NCI-H2196 treated with DMSO at 0.1 percent for 48 hours (cell line): ENCODE results near the gene RSKR.
"Not testable (repeated sequence)": the region's sequence is repeated elsewhere in the genome, so short reads cannot be mapped to it uniquely, and the experiment has no call there.

ENCODE experiments used
- DNase-seq: peaks from one replicate; lab custom pipeline; 2025; ENCODE audit not compliant: unreplicated experiment; lab: John Stamatoyannopoulos, UW

The RSKR gene, protein sequence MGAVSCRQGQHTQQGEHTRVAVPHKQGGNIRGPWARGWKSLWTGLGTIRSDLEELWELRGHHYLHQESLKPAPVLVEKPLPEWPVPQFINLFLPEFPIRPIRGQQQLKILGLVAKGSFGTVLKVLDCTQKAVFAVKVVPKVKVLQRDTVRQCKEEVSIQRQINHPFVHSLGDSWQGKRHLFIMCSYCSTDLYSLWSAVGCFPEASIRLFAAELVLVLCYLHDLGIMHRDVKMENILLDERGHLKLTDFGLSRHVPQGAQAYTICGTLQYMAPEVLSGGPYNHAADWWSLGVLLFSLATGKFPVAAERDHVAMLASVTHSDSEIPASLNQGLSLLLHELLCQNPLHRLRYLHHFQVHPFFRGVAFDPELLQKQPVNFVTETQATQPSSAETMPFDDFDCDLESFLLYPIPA

DNA sequence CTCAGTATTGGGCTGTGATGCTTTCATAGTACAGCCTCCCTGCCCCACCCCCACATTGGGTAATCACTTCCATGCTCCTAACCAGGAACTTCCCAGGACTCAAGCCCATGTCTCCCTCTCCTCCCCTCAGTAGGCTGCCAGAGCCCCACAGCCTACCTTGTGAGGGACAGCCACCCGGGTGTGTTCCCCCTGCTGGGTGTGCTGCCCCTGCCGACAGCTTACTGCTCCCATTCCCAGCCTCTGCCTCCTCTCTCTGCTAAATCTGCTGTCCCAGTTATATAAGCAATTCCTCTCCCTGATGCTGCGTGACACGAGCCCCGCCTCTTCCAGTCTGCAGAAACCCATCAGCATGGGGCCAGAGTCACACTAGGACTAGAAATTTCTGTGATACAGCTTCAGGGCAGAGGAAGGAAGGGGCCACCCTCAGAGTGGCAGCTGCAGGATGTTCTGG lies at the start of gene RSKR:
RSKR (minus strand) TSS at position 255 of the 451 bp plus-strand sequence; CDS start at position 231, 24 bp downstream.
- DNase-seq = no peak

DNA sequence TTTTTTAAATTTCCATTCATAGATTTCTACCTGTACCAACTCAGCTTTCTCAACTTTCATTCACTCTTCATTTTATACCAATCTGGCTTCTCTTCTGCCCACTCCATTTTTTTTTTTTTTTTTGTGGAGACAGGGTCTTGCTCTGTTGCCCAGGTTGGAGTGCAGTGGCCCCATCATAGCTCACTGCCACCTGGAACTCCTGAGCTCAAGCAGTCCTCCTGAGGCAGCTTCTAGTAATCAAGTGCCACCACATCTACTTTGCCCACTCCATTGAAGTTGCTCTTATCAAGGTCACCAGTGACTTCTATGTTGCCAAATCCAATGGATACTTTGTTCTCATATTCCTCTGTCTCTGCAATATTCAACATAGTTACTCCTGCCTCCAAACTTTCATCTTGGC lies 49.7 kb upstream of the RSKR start:
- no peak for DNase-seq

DNA sequence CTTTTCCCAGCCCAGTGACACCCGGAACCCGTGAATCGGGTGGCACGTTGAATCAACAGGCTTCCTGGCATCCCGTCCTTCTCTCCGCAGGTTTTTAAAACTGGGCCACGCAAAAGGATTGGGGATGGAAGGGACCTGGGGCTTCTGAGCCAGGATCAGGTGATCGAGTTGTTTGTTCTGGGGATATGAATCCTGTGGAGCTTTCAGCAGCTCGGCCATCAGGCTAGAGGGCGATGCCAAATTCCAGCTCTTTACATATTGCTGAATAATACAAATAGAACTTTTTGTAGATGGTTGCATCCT lies 48.5 kb upstream of the RSKR start:
- DNase-seq = no peak

DNA sequence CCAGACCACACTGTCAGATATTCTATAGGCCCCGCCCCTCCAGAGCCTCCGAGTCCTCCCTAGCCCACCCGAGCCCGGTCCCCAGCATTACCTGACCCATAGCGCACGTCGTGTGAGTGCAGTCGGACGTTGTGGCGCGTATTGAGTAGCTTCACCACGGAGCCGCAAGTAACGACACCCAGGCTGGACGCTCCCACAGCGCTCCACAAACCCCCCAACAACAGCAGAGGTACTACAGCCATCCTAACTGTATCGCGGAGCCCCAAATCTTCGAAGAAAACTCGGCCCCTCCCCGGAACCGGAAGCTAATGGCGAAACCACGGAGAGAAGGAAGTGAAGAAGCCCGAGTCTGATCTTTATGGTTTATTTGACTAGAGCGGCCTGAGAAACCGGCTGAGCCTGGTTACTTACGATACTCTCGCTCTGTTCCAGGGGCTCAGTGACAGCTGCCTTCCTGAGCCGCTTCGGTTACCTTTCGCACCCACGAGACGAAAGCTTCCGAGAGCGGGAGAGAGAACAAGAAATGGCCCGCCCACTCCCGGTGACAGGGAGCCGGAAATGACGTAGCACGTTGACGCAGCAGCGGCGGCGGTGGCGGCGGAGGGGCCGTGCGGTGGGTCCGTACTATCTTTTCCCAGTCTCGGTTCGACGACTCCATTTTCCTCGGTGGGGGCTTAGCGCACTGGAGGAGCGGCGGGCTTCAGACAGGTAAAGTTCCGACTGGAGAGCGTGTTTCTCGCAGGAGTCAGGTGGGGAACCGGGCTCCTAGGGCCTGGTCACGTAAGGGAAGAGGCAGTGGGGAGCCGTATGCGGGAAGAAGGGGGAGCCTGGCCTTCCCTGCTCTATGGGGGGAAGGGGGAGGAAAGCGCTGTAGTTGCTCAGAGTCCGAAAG lies 47.9 kb upstream of the RSKR start, which contains the start of the genes SDF2 and SUPT6H:
SDF2 (minus strand) TSS at position 272 of the 892 bp plus-strand sequence; CDS start at position 242, 30 bp downstream.
SUPT6H (plus strand) TSS at position 571 of the 892 bp plus-strand sequence. CDS start 11,197 bp downstream, outside the sequence.
- DNase-seq = peak; percentile 70

DNA sequence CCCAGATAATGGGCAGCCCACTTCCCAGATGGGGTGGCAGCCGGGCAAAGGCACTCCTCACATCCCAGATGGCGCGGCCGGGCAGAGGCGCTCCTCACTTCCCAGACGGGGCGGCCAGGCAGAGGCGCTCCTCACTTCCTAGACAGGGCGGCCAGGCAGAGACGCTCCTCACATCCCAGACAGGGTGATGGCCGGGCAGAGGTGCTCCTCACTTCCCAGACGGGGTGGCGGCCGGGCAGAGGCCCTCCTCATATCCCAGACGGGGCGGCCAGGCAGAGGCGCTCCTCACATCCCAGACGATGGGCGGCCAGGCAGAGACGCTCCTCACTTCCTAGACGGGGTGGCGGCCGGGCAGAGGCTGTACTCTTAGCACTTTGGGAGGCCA lies 45.5 kb upstream of the RSKR start:
- DNase-seq = not testable (repeated sequence)

DNA sequence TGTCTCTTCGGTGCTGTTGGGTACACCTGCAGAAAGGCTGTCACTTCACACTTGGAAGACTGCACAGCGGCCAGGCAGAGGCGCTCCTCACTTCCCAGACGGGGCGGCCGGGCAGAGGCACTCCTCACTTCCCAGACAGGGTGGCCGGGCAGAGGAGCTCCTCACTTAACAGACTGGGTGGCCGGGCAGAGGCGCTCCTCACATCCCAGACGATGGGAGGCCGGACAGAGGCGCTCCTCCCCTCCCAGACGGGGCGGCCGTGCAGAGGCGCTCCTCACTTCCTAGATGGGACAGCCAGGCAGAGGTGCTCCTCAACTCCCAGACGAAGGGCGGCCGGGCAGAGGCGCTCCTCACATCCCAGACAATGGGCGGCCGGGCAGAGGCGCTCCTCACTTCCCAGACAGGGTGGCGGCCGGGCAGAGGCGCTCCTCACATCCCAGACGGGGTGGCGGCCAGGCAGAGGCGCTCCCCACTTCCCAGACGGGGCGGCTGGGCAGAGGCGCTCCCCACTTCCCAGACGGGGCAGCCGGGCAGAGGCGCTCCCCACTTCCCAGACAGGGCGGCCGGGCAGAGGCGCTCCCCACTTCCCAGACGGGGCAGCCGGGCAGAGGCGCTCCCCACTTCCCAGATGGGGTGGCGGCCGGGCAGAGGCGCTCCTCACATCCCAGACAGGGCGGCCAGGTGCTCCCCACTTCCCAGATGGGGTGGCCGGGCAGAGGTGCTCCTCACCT lies 44.9 kb upstream of the RSKR start:
- DNase-seq = not testable (repeated sequence)

DNA sequence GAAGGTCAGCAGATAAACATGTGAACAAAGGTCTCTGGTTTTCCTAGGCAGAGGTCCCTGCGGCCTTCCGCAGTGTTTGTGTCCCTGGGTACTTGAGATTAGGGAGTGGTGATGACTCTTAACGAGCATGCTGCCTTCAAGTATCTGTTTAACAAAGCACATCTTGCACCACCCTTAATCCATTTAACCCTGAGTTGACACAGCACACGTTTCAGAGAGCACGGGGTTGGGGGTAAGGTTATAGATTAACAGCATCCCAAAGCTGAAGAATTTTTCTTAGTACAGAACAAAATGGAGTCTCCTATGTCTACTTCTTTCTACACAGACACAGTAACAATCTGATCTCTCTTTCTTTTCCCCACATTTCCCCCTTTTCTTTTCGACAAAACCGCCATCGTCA lies 44.4 kb upstream of the RSKR start:
- not testable (repeated sequence) for DNase-seq

DNA sequence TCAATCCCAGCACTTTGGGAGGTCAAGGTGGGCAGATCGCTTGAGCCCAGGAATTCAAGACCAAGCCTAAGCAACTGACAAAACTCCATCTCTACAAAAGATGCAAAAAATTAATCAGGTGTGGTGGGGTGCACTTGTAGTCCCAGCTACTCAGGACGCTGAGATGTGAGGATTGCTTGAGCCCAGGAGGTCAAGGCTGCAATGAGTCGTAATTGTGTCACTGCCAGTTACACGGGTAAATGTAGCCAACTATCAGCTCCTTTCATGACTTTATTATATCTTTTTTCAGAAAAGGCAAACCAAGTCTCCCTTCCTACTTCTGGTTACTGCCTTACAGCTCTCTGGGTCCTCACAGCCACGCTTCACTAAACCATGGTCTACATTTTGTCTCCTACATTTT lies 43.8 kb upstream of the RSKR start:
- no peak for DNase-seq

DNA sequence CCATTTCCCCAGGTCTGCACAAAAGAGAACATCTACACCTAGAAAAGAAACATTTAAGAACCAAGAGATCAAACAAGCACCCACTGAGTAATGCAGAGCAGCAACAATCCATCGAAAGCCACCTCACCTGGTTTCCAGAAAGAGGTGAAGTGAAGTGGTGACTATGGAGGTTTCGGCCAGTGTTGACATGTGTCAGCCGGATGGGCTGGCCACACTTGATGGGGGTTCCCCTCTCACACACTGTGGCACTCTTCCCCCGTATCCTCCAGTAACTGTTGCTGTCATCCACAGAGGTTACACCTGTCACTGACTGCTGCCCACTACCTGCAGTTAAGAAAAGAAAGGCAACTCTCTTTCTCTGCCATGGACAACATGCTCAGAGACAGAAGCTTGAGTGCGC lies 41.2 kb upstream of the RSKR start:
- DNase-seq = no peak

DNA sequence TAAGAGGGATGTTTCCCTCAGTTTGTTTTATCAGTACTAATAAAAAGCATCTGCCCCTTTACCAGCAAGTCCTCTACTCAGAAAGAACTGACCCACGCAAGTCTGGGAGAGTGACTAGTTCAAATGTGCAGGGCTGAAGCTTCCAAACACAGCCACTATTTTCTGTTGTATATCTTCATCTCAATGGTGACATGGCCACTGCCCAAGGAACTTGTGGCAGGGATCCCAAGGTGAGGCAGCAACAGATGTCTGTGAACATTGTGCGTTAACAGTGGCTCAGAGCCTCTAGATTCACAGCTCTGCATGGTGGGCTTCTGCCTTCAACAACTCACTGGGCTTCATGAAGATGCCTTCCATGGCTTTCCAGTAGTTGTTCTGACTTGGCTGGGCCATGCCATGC lies 34.7 kb upstream of the RSKR start:
- DNase-seq = no peak

DNA sequence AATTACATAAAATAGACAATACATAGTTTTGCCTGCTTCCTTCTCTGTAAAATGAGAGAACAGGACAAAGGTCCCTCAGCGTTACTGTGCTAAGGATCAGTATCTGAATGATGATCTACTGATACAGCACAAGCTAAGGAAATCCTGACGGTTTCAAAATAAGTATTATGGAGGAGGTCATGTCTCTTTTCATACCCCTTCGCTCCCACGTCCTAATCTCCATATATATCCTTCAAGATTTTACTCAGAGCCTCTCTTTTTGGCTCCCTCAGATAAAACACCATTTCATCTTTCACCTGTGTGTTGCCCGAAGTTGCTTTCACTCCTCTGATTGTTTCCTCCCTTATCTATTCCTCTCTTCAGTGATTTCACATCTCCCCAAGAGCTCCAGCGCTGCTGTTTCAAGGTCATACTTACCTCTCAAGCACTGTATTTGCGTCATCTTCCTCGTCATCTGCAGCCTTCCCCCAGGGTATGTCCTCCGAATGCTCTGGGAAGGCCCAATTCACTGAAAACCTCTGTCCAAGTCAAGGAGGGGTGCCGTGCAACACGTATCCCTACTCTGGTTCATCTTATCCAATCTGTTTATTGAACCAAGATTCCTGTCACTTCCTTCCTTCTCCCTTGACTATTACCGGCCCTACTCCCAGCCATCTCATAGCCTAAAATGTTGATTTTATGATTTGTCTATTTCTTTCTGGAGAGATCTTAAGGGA lies 32.2 kb upstream of the RSKR start:
- no peak for DNase-seq

DNA sequence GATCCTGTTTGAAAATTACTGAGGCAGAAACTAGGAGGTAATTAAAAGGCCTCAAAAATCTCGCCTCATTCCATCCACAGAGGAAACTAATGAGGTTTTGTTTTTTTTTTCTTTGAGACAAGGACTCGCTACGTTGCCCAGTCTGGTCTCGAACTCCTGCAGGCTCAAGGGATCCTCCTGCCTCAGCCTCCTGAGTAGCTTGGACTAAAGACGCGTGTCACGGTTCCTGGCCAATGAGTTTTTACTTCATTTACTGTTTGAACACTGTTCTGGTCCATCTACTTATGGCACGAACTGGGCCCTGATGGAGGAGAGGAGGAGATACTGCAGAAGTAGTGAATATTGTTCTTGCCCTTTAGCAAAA lies 31.6 kb upstream of the RSKR start:
- DNase-seq = no peak

DNA sequence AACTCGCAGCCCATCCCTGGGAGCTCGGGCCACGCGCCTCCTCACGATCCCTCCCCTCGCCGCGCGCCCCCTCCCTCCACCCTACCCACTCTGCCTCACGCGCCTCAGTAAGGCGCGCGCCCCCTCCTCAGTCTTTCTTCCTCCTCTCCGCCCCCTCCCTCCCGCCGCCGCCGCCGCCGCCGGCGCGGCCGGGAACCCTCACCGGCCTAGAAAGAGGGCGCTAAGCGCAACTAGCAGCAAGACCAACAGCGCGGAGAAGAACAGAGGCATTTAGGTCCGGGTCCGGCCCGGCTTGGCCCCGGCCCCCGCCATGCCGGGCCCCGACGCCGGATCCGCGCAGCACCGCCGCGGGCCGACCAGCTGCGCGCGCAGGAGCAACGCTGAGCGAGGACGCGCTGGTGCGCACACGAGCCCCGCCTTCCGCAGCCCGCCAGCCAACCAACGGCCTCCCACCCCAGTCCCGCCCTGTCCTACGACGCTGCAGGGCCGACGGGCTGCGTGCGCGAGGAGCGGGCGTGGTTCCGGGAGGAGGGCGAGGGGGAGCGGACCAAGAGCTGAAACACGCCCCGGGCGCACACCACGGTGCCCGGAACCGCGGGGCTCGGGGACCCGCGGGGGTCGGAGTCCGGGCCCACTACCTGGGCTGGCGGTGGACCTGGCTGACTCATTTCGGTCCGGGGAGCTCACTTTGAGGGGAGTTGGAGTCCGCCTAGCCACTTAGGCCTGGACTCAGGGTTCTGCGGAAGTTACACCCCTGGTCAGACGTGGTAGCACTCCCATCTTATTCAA lies 31.0 kb upstream of the RSKR start, which contains the start of gene BLTP2:
BLTP2 (minus strand) TSS at position 372 of the 789 bp plus-strand sequence; CDS start at position 270, 102 bp downstream.
- peak; percentile 43 for DNase-seq

DNA sequence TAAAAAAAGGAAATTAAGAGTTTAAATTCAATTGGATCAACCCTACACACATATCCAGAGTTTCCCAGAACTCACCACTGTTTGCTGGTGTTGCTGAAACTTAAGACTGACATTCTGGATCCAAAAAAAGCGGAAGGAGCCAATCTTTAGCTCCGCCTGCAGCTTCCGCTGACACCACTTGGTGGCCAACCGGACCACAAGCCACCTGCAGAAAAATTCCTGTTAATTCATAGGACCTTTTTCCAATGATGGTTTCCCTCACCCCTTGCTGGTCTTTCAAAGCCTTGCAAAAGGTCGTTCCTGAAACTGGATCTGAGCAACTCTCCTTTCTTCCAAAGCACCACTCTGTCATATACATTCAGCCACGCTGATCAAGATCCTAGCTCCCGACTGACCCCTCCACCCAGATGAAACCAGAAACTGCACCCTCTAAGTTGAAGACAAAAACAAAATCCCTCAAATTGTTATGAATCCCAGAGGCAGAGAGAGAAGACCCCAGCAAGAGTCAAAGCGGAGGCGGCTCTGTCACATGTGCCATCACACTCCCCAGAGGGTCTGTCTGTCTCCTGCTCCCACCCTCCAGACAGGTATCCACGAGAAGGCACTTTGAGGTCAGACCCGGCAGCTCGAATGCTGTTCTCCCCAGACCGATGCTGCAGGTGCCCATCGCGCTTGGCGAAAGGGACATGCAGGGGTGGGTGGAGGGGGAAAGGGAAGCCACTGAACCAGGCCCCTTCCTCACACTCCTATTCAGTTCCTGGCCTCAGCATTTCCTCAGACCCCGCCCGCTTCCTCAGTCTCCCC lies 30.2 kb upstream of the RSKR start:
- DNase-seq = no peak

DNA sequence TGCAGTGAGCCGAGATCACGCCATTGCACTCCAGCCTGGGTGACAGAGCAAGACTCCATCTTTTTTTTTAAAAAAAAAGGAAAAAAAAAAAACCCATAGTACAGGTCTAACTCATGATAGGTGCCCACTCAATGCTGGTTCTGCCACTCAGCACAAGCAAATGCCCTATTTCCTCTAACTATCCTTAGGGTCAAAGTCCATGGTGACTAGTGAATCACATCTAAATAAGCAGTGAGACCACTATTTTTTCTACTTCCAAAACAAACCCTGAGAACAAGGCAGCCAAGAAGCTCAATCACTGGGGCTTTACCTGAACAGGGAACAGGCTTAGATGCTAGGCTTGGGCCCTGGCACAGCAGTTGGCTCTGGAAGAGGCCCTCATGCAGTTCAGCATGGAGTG lies 27.6 kb upstream of the RSKR start:
- DNase-seq = no peak

DNA sequence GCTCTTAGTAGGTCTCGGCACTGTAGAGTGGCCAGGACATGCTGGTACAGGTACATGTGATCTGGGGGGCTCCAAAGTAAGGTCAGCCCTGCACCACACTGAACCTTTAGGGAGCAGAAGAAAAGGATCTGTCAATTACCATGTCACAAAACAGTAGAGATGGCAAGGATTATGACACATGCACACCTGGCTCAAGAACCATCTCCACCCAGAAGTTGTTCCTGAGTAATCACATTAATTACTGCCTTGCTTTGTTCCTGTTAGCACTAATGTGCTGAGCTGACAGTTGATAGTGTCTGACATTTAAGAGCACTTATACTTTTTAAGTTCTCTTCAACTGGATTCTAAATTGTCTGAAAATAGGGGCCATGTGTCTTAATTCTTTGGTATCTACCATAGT lies 21.5 kb upstream of the RSKR start:
- no peak for DNase-seq

DNA sequence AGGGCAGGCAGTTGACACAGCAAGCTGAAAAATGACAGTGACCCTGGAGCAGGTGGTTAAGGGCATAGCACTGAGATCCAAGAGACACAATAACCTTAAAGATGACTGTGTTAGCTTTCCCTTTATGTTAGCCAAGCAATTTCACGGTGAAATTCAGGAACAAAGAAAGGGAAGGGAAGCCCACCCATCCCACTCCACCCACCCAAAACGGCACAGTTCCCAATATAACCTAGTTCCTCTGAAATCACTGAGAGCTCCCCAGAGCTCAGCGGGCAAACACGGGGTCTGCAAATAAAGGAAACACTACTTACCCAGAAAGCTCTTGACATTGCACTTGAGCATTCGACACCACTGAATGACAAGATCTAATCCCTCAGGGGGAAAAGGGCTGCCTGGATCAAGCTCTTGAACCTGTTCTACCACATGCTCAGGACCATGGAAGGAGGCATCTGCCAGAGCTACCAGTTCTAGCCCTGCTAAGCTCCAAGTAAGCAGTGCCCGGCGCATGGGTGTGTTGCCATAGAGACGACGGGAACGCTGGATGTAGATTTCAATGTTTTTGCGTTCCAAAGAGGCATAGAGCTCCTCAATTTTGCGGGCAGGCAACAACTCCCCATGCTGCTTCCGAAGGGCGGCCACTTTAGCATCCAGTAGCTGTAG lies 20.4 kb upstream of the RSKR start:
- no peak for DNase-seq

DNA sequence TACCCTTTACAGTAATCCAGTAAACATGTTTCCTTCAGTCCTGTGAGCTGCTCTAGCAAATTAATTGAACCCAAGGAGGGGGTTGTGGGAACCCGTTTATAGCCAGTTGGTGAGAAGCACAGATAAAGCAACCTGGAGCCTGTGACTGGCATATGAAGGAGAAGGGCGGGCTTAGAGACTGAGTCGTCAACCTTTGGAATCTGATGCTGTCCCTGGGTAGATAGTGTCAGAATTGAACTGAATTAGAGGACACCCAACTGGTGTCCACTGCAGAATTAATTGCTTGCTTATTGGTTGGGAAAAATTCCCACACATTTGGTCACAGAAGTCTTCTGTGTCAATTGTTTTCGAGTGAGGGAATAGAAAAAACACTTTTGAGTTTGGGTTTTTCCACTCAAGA lies 12.8 kb upstream of the RSKR start:
- DNase-seq = no peak
